GM23338 (cell line): ENCODE data around the gene SYCN. TPM values are rescaled to one million over a fixed set of nuclear protein-coding genes. Genes with fewer than 3 reads are reported as not detected.

Experiments used
- ATAC-seq: fragments of 200-7000 bp; cut with Tn5 transposase; 3 replicates; pipeline ENCODE4 v1.9.1; 2020
- DNase-seq: peaks from one replicate; pipeline ENCODE4 v3.0.0-alpha.2; 2015; ENCODE audit warnings: low spot score
- H2AFZ ChIP-seq: fragments of 200-600 bp; sonication (generic); 2 replicates; pipeline ENCODE4 v1.8.0; 2016; ENCODE audit warnings: antibody characterized with exemption, mild to moderate bottlenecking, moderate library complexity
- H3F3A ChIP-seq: fragments of 200-600 bp; sonication (generic); replicated peaks from 2 replicates; pipeline ENCODE4 v1.8.0; 2017; ENCODE audit warnings: antibody characterized with exemption, mixed run types, low read depth
- H3K27ac ChIP-seq: fragments of 200-600 bp; sonication (generic); 2 replicates; pipeline ENCODE4 v1.6.1; 2016; ENCODE audit warnings: low read depth
- H3K27me3 ChIP-seq: fragments of 200-600 bp; sonication (generic); 2 replicates; pipeline ENCODE4 v1.8.0; 2016; ENCODE audit warnings: mild to moderate bottlenecking, mixed run types, moderate library complexity; ENCODE audit not compliant: insufficient read depth
- H3K36me3 ChIP-seq: fragments of 200-600 bp; sonication (generic); 2 replicates; pipeline ENCODE4 v1.8.0; 2016; ENCODE audit warnings: mild to moderate bottlenecking; ENCODE audit not compliant: insufficient read depth
- H3K4me1 ChIP-seq: fragments of 200-600 bp; sonication (generic); 2 replicates; pipeline ENCODE4 v1.8.0; 2016; ENCODE audit warnings: mild to moderate bottlenecking, moderate library complexity; ENCODE audit not compliant: insufficient read depth
- H3K4me2 ChIP-seq: fragments of 200-600 bp; sonication (generic); 2 replicates; pipeline ENCODE4 v1.7.1; 2017; ENCODE audit warnings: mixed run types
- H3K4me3 ChIP-seq: fragments of 200-600 bp; sonication (generic); 2 replicates; pipeline ENCODE4 v1.6.1; 2016; ENCODE audit warnings: mixed run types
- H3K79me2 ChIP-seq: fragments of 200-600 bp; sonication (generic); replicated peaks from 2 replicates; pipeline ENCODE4 v1.8.0; 2017; ENCODE audit warnings: mild to moderate bottlenecking; ENCODE audit not compliant: insufficient read depth
- H3K9me2 ChIP-seq: fragments of 200-600 bp; sonication (generic); 2 replicates; pipeline ENCODE4 v1.8.0; 2017; ENCODE audit not compliant: insufficient read depth
- H4K20me1 ChIP-seq: fragments of 200-600 bp; sonication (generic); replicated peaks from 2 replicates; pipeline ENCODE4 v1.8.0; 2017; ENCODE audit warnings: mild to moderate bottlenecking; ENCODE audit not compliant: insufficient read depth
- H3K27ac Mint-ChIP-seq: 2 replicates; pipeline ENCODE4 v1.8.0; 2020; ENCODE audit warnings: inconsistent platforms, mild to moderate bottlenecking, moderate library complexity, mixed read lengths
- H3K27me3 Mint-ChIP-seq: 3 replicates; pipeline ENCODE4 v1.8.0; 2022; ENCODE audit warnings: low read depth, mild to moderate bottlenecking, moderate library complexity, mixed read lengths, inconsistent platforms; ENCODE audit not compliant: insufficient read depth, poor library complexity
- H3K36me3 Mint-ChIP-seq: 3 replicates; pipeline ENCODE4 v1.8.0; 2021; ENCODE audit warnings: low read depth, mild to moderate bottlenecking, inconsistent platforms, moderate library complexity, mixed read lengths
- H3K4me1 Mint-ChIP-seq: 3 replicates; pipeline ENCODE4 v1.8.0; 2020; ENCODE audit warnings: mild to moderate bottlenecking, inconsistent platforms, mixed read lengths
- H3K4me3 Mint-ChIP-seq: 3 replicates; pipeline ENCODE4 v1.8.0; 2021; ENCODE audit warnings: moderate library complexity, mild to moderate bottlenecking, inconsistent platforms, mixed read lengths
- H3K9me3 Mint-ChIP-seq: 3 replicates; pipeline ENCODE4 v1.8.0; 2020; ENCODE audit warnings: moderate library complexity, mild to moderate bottlenecking, inconsistent platforms, mixed read lengths
- CREB1 ChIP-seq: fragments of 250-450 bp; sonication (Bioruptor Pico); IDR thresholded peaks from 2 replicates; pipeline ENCODE4 v1.5.0; 2020; ENCODE audit warnings: low read depth, mild to moderate bottlenecking, moderate library complexity
- EZH2 ChIP-seq: fragments of 200-600 bp; sonication (generic); IDR thresholded peaks from one replicate; pipeline ENCODE4 v1.8.0; 2017; ENCODE audit warnings: antibody characterized with exemption, mild to moderate bottlenecking, low read depth; ENCODE audit not compliant: unreplicated experiment
- EZH2phosphoT487 ChIP-seq: fragments of 200-600 bp; sonication (generic); IDR thresholded peaks from one replicate; pipeline ENCODE4 v1.8.1; 2018; ENCODE audit warnings: antibody characterized with exemption; ENCODE audit not compliant: unreplicated experiment
- NANOG ChIP-seq: IDR thresholded peaks from 2 replicates; pipeline ENCODE4 v1.6.1; 2016; ENCODE audit warnings: antibody characterized with exemption, borderline replicate concordance
- POLR2AphosphoS5 ChIP-seq: IDR thresholded peaks from 2 replicates; pipeline ENCODE4 v1.6.1; 2016; ENCODE audit warnings: antibody characterized with exemption, low read depth
- STAT1 ChIP-seq: IDR thresholded peaks from one replicate; pipeline ENCODE4 v1.6.1; 2016; ENCODE audit warnings: antibody characterized with exemption; ENCODE audit not compliant: unreplicated experiment
- ZNF114 ChIP-seq: fragments of 250-450 bp; sonication (Bioruptor Pico); IDR thresholded peaks from 2 replicates; pipeline ENCODE4 v1.5.0; 2020; ENCODE audit warnings: mild to moderate bottlenecking, moderate library complexity
- ZNF331 ChIP-seq: fragments of 250-450 bp; sonication (Bioruptor Pico); IDR thresholded peaks from 2 replicates; pipeline ENCODE4 v1.5.0; 2020; ENCODE audit warnings: low read depth, mild to moderate bottlenecking, moderate library complexity
- polyA plus RNA-seq: library from polyadenylated mRNA; unstranded; fragments of >200 nt; fragmentation: Nextera tagmentation; extraction: Ambion mirVana; gene quantifications from 2 replicates; pipeline ENCODE4 v1.2.1, GENCODE V29; 2016
- total RNA-seq: library from RNA; depleted of rRNA; stranded (reverse); fragments of >200 nt; shearing (Covaris generic); gene quantifications from 2 replicates; pipeline ENCODE4 v1.2.3, GENCODE V29; 2014
- TF ChIP-seq, protein P1 (sequence below): IDR thresholded peaks from one replicate; pipeline ENCODE4 v1.6.1; 2018; ENCODE audit warnings: antibody characterized with exemption; ENCODE audit not compliant: unreplicated experiment
- TF ChIP-seq, protein P2 (sequence below), 2 experiments: fragments of 200-600 bp in 1 of 2; sonication (generic) in 1 of 2; conservative IDR thresholded peaks; 2 replicates each; pipeline versions ENCODE4 v1.5.1 to v1.6.1; 2016 to 2017; ENCODE audit warnings: antibody characterized with exemption in 2 of 2, low read depth in 2 of 2, mild to moderate bottlenecking in 2 of 2, moderate library complexity in 1 of 2
- TF ChIP-seq, protein P3 (sequence below): fragments of 250-450 bp; sonication (Bioruptor Pico); IDR thresholded peaks from 2 replicates; pipeline ENCODE4 v1.5.0; 2020; ENCODE audit warnings: mild to moderate bottlenecking, moderate library complexity
- TF ChIP-seq, protein P4 (sequence below): IDR thresholded peaks from 2 replicates; pipeline ENCODE4 v1.6.1; 2016; ENCODE audit warnings: antibody characterized with exemption

SYCN gene
- total and polyA plus RNA-seq, 2 experiments from 2014 or later = not detected

DNA sequence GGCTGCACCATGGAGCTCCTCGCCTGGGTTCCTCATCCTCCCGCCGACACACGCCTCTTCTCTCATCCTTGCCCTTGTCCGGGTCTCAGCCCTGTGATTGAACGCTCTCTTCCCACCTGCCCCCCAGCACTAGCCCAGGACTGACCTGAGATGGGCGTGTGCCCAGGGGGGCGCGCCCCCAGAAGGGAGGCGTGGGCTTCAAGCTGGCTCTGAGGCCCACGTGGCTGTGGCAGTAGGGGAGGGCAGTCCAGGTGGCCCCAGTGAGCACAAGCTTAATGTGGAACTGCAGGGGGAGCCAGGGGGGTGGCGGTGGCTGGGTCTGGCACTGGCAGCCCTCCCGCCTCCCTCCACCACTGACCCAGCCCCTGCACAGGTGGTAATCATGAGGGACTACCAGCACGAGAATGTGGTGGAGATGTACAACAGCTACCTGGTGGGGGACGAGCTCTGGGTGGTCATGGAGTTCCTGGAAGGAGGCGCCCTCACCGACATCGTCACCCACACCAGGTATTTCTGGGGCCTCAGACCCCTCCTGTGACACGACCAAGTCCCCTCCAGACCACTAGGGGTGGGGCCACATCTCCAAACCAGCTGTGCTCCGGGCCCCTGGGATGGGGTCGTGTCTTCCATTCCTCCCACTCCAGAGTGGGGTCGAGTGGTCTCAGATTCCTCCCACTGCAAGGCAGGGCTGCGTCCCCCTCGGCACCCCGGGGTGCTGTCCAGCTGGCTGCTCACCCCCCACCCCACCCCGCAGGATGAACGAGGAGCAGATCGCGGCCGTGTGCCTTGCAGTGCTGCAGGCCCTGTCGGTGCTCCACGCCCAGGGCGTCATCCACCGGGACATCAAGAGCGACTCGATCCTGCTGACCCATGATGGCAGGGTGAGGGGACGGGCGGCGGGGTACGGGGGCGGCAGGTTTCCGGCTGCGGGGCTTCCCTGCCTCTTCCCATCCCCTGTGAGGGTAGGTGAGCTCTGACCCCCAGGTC lies 29.2 kb downstream of the SYCN start:
- Histone ChIP-seq H2AFZ (no peak overlapping the region), H3K27ac (no peak overlapping the region)
- no peak for TF ChIP-seq EZH2
- no peak for TF ChIP-seq NANOG
- TF ChIP-seq, protein P1, sequence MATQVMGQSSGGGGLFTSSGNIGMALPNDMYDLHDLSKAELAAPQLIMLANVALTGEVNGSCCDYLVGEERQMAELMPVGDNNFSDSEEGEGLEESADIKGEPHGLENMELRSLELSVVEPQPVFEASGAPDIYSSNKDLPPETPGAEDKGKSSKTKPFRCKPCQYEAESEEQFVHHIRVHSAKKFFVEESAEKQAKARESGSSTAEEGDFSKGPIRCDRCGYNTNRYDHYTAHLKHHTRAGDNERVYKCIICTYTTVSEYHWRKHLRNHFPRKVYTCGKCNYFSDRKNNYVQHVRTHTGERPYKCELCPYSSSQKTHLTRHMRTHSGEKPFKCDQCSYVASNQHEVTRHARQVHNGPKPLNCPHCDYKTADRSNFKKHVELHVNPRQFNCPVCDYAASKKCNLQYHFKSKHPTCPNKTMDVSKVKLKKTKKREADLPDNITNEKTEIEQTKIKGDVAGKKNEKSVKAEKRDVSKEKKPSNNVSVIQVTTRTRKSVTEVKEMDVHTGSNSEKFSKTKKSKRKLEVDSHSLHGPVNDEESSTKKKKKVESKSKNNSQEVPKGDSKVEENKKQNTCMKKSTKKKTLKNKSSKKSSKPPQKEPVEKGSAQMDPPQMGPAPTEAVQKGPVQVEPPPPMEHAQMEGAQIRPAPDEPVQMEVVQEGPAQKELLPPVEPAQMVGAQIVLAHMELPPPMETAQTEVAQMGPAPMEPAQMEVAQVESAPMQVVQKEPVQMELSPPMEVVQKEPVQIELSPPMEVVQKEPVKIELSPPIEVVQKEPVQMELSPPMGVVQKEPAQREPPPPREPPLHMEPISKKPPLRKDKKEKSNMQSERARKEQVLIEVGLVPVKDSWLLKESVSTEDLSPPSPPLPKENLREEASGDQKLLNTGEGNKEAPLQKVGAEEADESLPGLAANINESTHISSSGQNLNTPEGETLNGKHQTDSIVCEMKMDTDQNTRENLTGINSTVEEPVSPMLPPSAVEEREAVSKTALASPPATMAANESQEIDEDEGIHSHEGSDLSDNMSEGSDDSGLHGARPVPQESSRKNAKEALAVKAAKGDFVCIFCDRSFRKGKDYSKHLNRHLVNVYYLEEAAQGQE = no peak
- TF ChIP-seq, protein P2, sequence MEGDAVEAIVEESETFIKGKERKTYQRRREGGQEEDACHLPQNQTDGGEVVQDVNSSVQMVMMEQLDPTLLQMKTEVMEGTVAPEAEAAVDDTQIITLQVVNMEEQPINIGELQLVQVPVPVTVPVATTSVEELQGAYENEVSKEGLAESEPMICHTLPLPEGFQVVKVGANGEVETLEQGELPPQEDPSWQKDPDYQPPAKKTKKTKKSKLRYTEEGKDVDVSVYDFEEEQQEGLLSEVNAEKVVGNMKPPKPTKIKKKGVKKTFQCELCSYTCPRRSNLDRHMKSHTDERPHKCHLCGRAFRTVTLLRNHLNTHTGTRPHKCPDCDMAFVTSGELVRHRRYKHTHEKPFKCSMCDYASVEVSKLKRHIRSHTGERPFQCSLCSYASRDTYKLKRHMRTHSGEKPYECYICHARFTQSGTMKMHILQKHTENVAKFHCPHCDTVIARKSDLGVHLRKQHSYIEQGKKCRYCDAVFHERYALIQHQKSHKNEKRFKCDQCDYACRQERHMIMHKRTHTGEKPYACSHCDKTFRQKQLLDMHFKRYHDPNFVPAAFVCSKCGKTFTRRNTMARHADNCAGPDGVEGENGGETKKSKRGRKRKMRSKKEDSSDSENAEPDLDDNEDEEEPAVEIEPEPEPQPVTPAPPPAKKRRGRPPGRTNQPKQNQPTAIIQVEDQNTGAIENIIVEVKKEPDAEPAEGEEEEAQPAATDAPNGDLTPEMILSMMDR (conservative IDR thresholded peaks at IDR 0.05; ENCODE audit: low read depth in 2 of 2) = no peak
- no peak for TF ChIP-seq ZNF331 (CRISPR knock-in tag)
- TF ChIP-seq POLR2AphosphoS5 = no peak
- TF ChIP-seq, protein P3, sequence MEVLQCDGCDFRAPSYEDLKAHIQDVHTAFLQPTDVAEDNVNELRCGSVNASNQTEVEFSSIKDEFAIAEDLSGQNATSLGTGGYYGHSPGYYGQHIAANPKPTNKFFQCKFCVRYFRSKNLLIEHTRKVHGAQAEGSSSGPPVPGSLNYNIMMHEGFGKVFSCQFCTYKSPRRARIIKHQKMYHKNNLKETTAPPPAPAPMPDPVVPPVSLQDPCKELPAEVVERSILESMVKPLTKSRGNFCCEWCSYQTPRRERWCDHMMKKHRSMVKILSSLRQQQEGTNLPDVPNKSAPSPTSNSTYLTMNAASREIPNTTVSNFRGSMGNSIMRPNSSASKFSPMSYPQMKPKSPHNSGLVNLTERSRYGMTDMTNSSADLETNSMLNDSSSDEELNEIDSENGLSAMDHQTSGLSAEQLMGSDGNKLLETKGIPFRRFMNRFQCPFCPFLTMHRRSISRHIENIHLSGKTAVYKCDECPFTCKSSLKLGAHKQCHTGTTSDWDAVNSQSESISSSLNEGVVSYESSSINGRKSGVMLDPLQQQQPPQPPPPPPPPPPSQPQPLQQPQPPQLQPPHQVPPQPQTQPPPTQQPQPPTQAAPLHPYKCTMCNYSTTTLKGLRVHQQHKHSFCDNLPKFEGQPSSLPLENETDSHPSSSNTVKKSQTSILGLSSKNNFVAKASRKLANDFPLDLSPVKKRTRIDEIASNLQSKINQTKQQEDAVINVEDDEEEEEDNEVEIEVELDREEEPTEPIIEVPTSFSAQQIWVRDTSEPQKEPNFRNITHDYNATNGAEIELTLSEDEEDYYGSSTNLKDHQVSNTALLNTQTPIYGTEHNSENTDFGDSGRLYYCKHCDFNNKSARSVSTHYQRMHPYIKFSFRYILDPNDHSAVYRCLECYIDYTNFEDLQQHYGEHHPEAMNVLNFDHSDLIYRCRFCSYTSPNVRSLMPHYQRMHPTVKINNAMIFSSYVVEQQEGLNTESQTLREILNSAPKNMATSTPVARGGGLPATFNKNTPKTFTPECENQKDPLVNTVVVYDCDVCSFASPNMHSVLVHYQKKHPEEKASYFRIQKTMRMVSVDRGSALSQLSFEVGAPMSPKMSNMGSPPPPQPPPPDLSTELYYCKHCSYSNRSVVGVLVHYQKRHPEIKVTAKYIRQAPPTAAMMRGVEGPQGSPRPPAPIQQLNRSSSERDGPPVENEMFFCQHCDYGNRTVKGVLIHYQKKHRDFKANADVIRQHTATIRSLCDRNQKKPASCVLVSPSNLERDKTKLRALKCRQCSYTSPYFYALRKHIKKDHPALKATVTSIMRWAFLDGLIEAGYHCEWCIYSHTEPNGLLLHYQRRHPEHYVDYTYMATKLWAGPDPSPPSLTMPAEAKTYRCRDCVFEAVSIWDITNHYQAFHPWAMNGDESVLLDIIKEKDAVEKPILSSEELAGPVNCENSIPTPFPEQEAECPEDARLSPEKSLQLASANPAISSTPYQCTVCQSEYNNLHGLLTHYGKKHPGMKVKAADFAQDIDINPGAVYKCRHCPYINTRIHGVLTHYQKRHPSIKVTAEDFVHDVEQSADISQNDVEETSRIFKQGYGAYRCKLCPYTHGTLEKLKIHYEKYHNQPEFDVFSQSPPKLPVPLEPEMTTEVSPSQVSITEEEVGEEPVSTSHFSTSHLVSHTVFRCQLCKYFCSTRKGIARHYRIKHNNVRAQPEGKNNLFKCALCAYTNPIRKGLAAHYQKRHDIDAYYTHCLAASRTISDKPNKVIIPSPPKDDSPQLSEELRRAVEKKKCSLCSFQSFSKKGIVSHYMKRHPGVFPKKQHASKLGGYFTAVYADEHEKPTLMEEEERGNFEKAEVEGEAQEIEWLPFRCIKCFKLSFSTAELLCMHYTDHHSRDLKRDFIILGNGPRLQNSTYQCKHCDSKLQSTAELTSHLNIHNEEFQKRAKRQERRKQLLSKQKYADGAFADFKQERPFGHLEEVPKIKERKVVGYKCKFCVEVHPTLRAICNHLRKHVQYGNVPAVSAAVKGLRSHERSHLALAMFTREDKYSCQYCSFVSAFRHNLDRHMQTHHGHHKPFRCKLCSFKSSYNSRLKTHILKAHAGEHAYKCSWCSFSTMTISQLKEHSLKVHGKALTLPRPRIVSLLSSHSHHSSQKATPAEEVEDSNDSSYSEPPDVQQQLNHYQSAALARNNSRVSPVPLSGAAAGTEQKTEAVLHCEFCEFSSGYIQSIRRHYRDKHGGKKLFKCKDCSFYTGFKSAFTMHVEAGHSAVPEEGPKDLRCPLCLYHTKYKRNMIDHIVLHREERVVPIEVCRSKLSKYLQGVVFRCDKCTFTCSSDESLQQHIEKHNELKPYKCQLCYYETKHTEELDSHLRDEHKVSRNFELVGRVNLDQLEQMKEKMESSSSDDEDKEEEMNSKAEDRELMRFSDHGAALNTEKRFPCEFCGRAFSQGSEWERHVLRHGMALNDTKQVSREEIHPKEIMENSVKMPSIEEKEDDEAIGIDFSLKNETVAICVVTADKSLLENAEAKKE (CRISPR knock-in tag) = no peak
- TF ChIP-seq ZNF114 (CRISPR knock-in tag) = no peak
- no peak for TF ChIP-seq STAT1
- no peak for TF ChIP-seq EZH2phosphoT487
- TF ChIP-seq, protein P4, sequence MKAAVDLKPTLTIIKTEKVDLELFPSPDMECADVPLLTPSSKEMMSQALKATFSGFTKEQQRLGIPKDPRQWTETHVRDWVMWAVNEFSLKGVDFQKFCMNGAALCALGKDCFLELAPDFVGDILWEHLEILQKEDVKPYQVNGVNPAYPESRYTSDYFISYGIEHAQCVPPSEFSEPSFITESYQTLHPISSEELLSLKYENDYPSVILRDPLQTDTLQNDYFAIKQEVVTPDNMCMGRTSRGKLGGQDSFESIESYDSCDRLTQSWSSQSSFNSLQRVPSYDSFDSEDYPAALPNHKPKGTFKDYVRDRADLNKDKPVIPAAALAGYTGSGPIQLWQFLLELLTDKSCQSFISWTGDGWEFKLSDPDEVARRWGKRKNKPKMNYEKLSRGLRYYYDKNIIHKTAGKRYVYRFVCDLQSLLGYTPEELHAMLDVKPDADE = no peak
- no peak for TF ChIP-seq CREB1

More for the DNA sequence above, 29.2 kb downstream of the SYCN start:
- no peaks in the 10 kb centered on the region for H3F3A ChIP-seq
- no peaks in the 10 kb centered on the region; the same call in 2 of the 3 replicates for H3K36me3 Mint-ChIP-seq
- H3K9me2 ChIP-seq = no peaks in the 10 kb centered on the region
- no peaks in the 10 kb centered on the region for H3K4me1 ChIP-seq
- no peaks in the 10 kb centered on the region for H3K27me3 ChIP-seq
- H3K9me3 Mint-ChIP-seq = no peaks in the 10 kb centered on the region
- H4K20me1 ChIP-seq = no peaks in the 10 kb centered on the region; the same call in 1 of the 2 replicates
- H3K4me1 Mint-ChIP-seq = no peaks in the 10 kb centered on the region
- DNase-seq = no peak
- no peak for ATAC-seq
- no peak overlapping the region for H3K4me3 ChIP-seq
- H3K4me2 ChIP-seq = no peak overlapping the region
- H3K4me3 Mint-ChIP-seq = no peak overlapping the region
- H3K79me2 ChIP-seq = no peaks in the 10 kb centered on the region
- H3K27me3 Mint-ChIP-seq = peaks cover 2% of the 10 kb centered on the region
- no peak overlapping the region for H3K27ac Mint-ChIP-seq
- H3K36me3 ChIP-seq = no peaks in the 10 kb centered on the region; the same call in 1 of the 2 replicates
